ENCODE measurements around the gene MTFMT.

The MTFMT gene

GRCh38 chr15:65020419-65020818, 9.0 kb downstream of the MTFMT start:
- TF ChIP-seq TAF1 (IDR thresholded peaks at IDR 0.05; ENCODE audit: low read depth) (no peak), TEAD4 (IDR thresholded peaks at IDR 0.05) (no peak), RAD21 (IDR thresholded peaks at IDR 0.05; ENCODE audit: low read depth) (no peak), MAX (IDR thresholded peaks at IDR 0.05) (no peak), REST (IDR thresholded peaks at IDR 0.05; ENCODE audit: low read depth) (no peak), ZBTB7A (IDR thresholded peaks at IDR 0.05; ENCODE audit: low read depth) (no peak), YY1 (IDR thresholded peaks at IDR 0.05; ENCODE audit: low read depth) (no peak), USF1 (IDR thresholded peaks at IDR 0.05) (no peak), NFIC (IDR thresholded peaks at IDR 0.05) (no peak), TCF12 (IDR thresholded peaks at IDR 0.05; ENCODE audit: low read depth) (no peak), EGR1 (IDR thresholded peaks at IDR 0.05) (no peak), CREB1 (IDR thresholded peaks at IDR 0.05; ENCODE audit: low read depth) (no peak), EP300 (IDR thresholded peaks at IDR 0.05; ENCODE audit: borderline replicate concordance) (no peak), CEBPB (IDR thresholded peaks at IDR 0.05) (no peak), FOXM1 (IDR thresholded peaks at IDR 0.05; ENCODE audit: borderline replicate concordance, low read depth) (no peak)

- TF ChIP-seq ZBTB7A (IDR thresholded peaks at IDR 0.05; ENCODE audit: low read depth) (no peak), RAD21 (IDR thresholded peaks at IDR 0.05; ENCODE audit: low read depth) (0 out of 2 replicates have a peak, but pooled peaks have one; percentile 14)
These were observed 20.5 kb downstream of the MTFMT start for GRCh38 chr15:65008983-65009382.

- TF ChIP-seq TAF1 (IDR thresholded peaks at IDR 0.05; ENCODE audit: low read depth) (no peak), YY1 (IDR thresholded peaks at IDR 0.05; ENCODE audit: low read depth) (no peak), CEBPB (IDR thresholded peaks at IDR 0.05) (no peak), USF1 (IDR thresholded peaks at IDR 0.05) (no peak), EP300 (IDR thresholded peaks at IDR 0.05; ENCODE audit: borderline replicate concordance) (no peak)
These were observed 22.6 kb downstream of the MTFMT start for GRCh38 chr15:65006876-65007275.

- TF ChIP-seq TCF12 (IDR thresholded peaks at IDR 0.05; ENCODE audit: low read depth) (no peak), CREB1 (IDR thresholded peaks at IDR 0.05; ENCODE audit: low read depth) (no peak), TEAD4 (IDR thresholded peaks at IDR 0.05) (no peak), TAF1 (IDR thresholded peaks at IDR 0.05; ENCODE audit: low read depth) (no peak), REST (IDR thresholded peaks at IDR 0.05; ENCODE audit: low read depth) (no peak), FOXM1 (IDR thresholded peaks at IDR 0.05; ENCODE audit: borderline replicate concordance, low read depth) (no peak)
These were observed 24.4 kb downstream of the MTFMT start for GRCh38 chr15:65004993-65005392.

- no peak for TF ChIP-seq YY1 (IDR thresholded peaks at IDR 0.05; ENCODE audit: low read depth)
- TF ChIP-seq NFIC (IDR thresholded peaks at IDR 0.05) = no peak
- TF ChIP-seq CREB1 (IDR thresholded peaks at IDR 0.05; ENCODE audit: low read depth) = no peak
- no peak for TF ChIP-seq EGR1 (IDR thresholded peaks at IDR 0.05)
- TF ChIP-seq USF1 (IDR thresholded peaks at IDR 0.05) = no peak
- no peak for TF ChIP-seq MAX (IDR thresholded peaks at IDR 0.05)
- no peak for TF ChIP-seq FOXM1 (IDR thresholded peaks at IDR 0.05; ENCODE audit: borderline replicate concordance, low read depth)
- no peak for TF ChIP-seq EP300 (IDR thresholded peaks at IDR 0.05; ENCODE audit: borderline replicate concordance)
- no peak for TF ChIP-seq TCF12 (IDR thresholded peaks at IDR 0.05; ENCODE audit: low read depth)
- TF ChIP-seq TEAD4 (IDR thresholded peaks at IDR 0.05) = no peak
- TF ChIP-seq ZBTB7A (IDR thresholded peaks at IDR 0.05; ENCODE audit: low read depth) = no peak
- TF ChIP-seq RAD21 (IDR thresholded peaks at IDR 0.05; ENCODE audit: low read depth) = no peak
- no peak for TF ChIP-seq CEBPB (IDR thresholded peaks at IDR 0.05)
- TF ChIP-seq REST (IDR thresholded peaks at IDR 0.05; ENCODE audit: low read depth) = no peak
- TF ChIP-seq TAF1 (IDR thresholded peaks at IDR 0.05; ENCODE audit: low read depth) = no peak
These were observed 31.6 kb downstream of the MTFMT start for GRCh38 chr15:64997745-64998375.

Measured in Ishikawa (cell line).